Smooth muscle cell (in vitro differentiated cells): Measurements from ENCODE around the gene HNRNPC. TPM values are rescaled to one million over a fixed set of nuclear protein-coding genes. Genes with fewer than 3 reads are reported as not detected.
"Not testable (repeated sequence)": the region's sequence is repeated elsewhere in the genome, so short reads cannot be mapped to it uniquely, and the experiment has no call there.

Experiments used
- DNase-seq: peaks from one replicate; lab custom pipeline; 2025; ENCODE audit not compliant: unreplicated experiment; lab: John Stamatoyannopoulos, UW
- H2AFZ ChIP-seq: fragments of 200-600 bp; sonication (generic); 2 replicates; pipeline ENCODE4 v1.6.0; 2016; ENCODE audit warnings: antibody characterized with exemption, low read depth, mild to moderate bottlenecking
- H3F3A ChIP-seq: fragments of 200-600 bp; sonication (generic); 2 replicates; pipeline ENCODE4 v1.6.0; 2017; ENCODE audit warnings: antibody characterized with exemption, low read depth
- H3K27ac ChIP-seq: fragments of 200-600 bp; sonication (generic); 2 replicates; pipeline ENCODE4 v1.5.1; 2016; ENCODE audit warnings: low read depth, mild to moderate bottlenecking
- H3K27me3 ChIP-seq: fragments of 200-600 bp; sonication (generic); 2 replicates; pipeline ENCODE4 v1.6.1; 2016; ENCODE audit warnings: low read depth, mild to moderate bottlenecking
- H3K36me3 ChIP-seq: fragments of 200-600 bp; sonication (generic); 2 replicates; pipeline ENCODE4 v1.5.1; 2016; ENCODE audit warnings: low read depth
- H3K4me1 ChIP-seq: fragments of 200-600 bp; sonication (generic); 2 replicates; pipeline ENCODE4 v1.5.1; 2016; ENCODE audit warnings: low read depth
- H3K4me2 ChIP-seq: fragments of 200-600 bp; sonication (generic); 2 replicates; pipeline ENCODE4 v1.6.0; 2016; ENCODE audit warnings: mild to moderate bottlenecking
- H3K4me3 ChIP-seq: fragments of 200-600 bp; sonication (generic); 2 replicates; pipeline ENCODE4 v1.5.1; 2016; ENCODE audit warnings: mild to moderate bottlenecking
- H3K79me2 ChIP-seq: fragments of 200-600 bp; sonication (generic); 2 replicates; pipeline ENCODE4 v1.6.0; 2016; ENCODE audit warnings: low read depth, mild to moderate bottlenecking
- H3K9ac ChIP-seq: fragments of 200-600 bp; sonication (generic); 2 replicates; pipeline ENCODE4 v1.6.0; 2016; ENCODE audit warnings: low read depth
- H3K9me3 ChIP-seq: fragments of 200-600 bp; sonication (generic); replicated peaks from 2 replicates; pipeline ENCODE4 v1.5.1; 2016; ENCODE audit warnings: low read depth
- H4K20me1 ChIP-seq: fragments of 200-600 bp; sonication (generic); 2 replicates; pipeline ENCODE4 v1.6.0; 2016; ENCODE audit warnings: low read depth
- WGBS: methylation state at CpG from one replicate; pipeline ENCODE4 v1.1.7; 2016; ENCODE audit warnings: low lambda C conversion rate; 5-methylcytosine and 5-hydroxymethylcytosine counted together
- polyA plus RNA-seq: library from polyadenylated mRNA; unstranded; fragments of >200 nt; fragmentation: Nextera tagmentation; extraction: Ambion mirVana; gene quantifications from 2 replicates; pipeline ENCODE4 v1.2.1, GENCODE V29; 2016
- total RNA-seq: library from RNA; depleted of rRNA; stranded (reverse); fragments of >200 nt; gene quantifications from 2 replicates; pipeline ENCODE4 v1.2.3, GENCODE V29; 2014
- TF ChIP-seq, protein P1 (sequence below): fragments of 200-600 bp; sonication (generic); IDR thresholded peaks from 2 replicates; pipeline ENCODE4 v1.5.1; 2017; ENCODE audit warnings: borderline replicate concordance, mild to moderate bottlenecking, antibody characterized with exemption; ENCODE audit not compliant: insufficient read depth, poor library complexity, severe bottlenecking

Gene HNRNPC
- total and polyA plus RNA-seq, 2 experiments from 2014 or later = 408 to 514 TPM

DNA sequence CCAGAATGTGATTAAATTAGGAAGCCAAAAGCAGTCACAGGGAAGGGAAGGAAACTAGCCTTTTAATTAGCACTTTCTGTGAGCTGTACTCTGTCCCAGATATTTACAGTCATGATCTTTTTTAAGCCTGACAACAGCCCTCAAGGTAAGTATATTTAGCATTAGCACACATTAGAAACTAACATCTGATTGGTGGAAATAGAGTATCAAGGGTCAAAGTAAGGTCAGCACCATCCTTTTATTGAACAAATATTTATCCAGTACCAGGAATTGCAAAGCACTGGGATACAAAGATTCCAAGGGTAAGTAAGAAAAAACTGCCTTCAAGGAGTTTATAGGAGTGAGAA, 38.9 kb upstream of the HNRNPC start:
- Histone ChIP-seq H3K79me2 (no peaks in the 10 kb centered on the region), H3K9ac (no peak overlapping the region), H3F3A (peaks cover 7% of the 10 kb centered on the region), H3K27ac (peak overlapping the region; percentile 30), H3K9me3 (no peaks in the 10 kb centered on the region), H3K4me1 (peaks cover 4% of the 10 kb centered on the region), H2AFZ (peak overlapping the region; percentile 98), H3K4me3 (peak overlapping the region; percentile 53), H3K27me3 (peaks cover 6% of the 10 kb centered on the region), H4K20me1 (no peaks in the 10 kb centered on the region), H3K4me2 (peak overlapping the region; percentile 83), H3K36me3 (no peaks in the 10 kb centered on the region)
- DNase-seq = no peak
- TF ChIP-seq, protein P1, sequence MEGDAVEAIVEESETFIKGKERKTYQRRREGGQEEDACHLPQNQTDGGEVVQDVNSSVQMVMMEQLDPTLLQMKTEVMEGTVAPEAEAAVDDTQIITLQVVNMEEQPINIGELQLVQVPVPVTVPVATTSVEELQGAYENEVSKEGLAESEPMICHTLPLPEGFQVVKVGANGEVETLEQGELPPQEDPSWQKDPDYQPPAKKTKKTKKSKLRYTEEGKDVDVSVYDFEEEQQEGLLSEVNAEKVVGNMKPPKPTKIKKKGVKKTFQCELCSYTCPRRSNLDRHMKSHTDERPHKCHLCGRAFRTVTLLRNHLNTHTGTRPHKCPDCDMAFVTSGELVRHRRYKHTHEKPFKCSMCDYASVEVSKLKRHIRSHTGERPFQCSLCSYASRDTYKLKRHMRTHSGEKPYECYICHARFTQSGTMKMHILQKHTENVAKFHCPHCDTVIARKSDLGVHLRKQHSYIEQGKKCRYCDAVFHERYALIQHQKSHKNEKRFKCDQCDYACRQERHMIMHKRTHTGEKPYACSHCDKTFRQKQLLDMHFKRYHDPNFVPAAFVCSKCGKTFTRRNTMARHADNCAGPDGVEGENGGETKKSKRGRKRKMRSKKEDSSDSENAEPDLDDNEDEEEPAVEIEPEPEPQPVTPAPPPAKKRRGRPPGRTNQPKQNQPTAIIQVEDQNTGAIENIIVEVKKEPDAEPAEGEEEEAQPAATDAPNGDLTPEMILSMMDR = no peak

DNA sequence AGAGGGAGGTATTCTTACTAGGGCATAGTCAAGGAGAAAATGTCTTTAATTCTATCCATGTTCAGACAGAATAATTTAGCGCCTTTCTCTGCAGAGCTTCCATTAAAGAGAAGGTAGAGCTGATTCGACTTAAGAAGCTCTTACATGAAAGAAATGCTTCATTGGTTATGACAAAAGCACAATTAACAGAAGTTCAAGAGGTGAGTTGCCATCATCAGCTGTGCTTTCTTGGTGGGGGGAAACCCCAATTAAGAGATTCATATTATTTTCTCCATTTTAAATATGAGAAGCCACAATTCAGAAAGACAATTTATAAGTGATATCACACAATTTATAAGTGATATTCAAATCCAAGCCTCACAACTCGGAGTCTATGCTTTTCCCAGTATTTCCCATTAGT, 38.4 kb upstream of the HNRNPC start:
- Histone ChIP-seq H3K4me1 (peaks cover 4% of the 10 kb centered on the region), H2AFZ (peak overlapping the region; percentile 98), H3K4me3 (peak overlapping the region; percentile 53), H3K9me3 (no peaks in the 10 kb centered on the region), H4K20me1 (no peaks in the 10 kb centered on the region), H3K27me3 (peaks cover 9% of the 10 kb centered on the region), H3F3A (peaks cover 7% of the 10 kb centered on the region), H3K79me2 (no peaks in the 10 kb centered on the region), H3K9ac (no peak overlapping the region), H3K27ac (no peak overlapping the region), H3K4me2 (no peak overlapping the region), H3K36me3 (no peaks in the 10 kb centered on the region)
- WGBS = 90% methylated on average over 3 of the region's 3 CpGs
- TF ChIP-seq, protein P1 = no peak
- no peak for DNase-seq

DNA sequence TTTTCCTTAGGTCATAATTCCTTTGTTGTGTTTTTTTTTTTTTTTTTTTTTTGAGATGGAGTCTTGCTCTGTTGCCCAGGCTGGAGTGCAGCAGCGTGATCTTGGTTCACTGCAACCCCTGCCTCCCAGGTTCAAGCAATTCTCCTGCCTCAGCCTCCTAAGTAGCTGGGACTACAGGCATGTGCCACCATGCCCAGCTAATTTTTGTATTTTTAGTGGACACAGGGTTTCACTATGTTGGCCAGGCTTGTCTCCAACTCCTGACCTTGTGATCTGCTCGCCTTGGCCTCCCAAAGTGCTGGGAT, 33.5 kb upstream of the HNRNPC start:
- not testable (repeated sequence) for H3K36me3 ChIP-seq, H3K9me3 ChIP-seq, H3K4me1 ChIP-seq, DNase-seq, H3K4me2 ChIP-seq, H3K27ac ChIP-seq, H2AFZ ChIP-seq, H3K9ac ChIP-seq, H3F3A ChIP-seq, H4K20me1 ChIP-seq, H3K79me2 ChIP-seq, H3K4me3 ChIP-seq
- H3K27me3 ChIP-seq = peaks cover 36% of the 10 kb centered on the region
- WGBS = 100% methylated on average over 2 of the region's 2 CpGs

DNA sequence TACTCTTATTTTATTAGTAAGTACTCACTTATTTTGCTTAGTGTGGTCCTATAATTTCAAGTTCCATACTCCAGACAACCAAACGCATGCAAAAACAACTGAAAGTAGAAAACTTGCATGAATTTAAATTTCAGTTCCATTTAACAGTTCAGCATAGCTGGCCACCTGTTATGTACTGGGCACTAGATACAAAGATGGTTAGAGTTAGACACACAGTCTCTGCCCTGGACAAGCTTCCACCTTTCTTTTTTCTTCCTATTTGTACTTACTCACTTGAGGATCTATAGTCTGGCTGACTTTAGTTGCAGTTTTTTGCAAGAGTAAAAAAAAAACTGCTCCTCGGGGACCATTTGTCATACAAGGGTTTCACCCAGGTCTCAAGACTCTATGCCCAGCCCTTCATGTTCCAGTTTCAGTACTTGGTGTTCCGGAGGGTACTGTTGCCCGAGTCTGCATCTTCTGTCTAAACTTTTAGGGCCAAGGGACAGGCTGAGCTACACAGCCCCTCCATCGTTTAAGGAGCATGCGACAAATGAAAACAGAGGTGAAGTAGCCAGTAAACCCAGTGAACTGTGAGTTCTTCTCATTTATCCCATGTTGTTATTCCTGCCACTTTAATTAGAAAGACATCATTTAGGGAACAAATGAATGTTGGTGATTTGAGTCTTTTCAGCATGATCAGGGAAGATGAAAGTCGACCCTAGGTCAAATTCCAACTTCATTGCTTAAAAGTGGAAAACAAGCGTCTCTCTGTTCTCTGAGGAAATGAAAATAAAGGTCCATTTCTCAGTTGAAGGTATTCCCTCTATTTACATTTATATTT, 33.0 kb upstream of the HNRNPC start:
- WGBS = 93% methylated on average over 8 of the region's 8 CpGs
- H3K4me3 ChIP-seq = no peak overlapping the region
- H2AFZ ChIP-seq = no peak overlapping the region
- H3K27ac ChIP-seq = no peak overlapping the region
- H3K4me2 ChIP-seq = no peak overlapping the region
- H3K27me3 ChIP-seq = peaks cover 36% of the 10 kb centered on the region
- H3K4me1 ChIP-seq = peaks cover 7% of the 10 kb centered on the region
- DNase-seq = no peak
- H3K9me3 ChIP-seq = no peaks in the 10 kb centered on the region
- H3F3A ChIP-seq = no peaks in the 10 kb centered on the region
- H3K36me3 ChIP-seq = no peaks in the 10 kb centered on the region
- no peaks in the 10 kb centered on the region for H3K79me2 ChIP-seq
- TF ChIP-seq, protein P1 = no peak
- no peaks in the 10 kb centered on the region for H4K20me1 ChIP-seq
- H3K9ac ChIP-seq = no peak overlapping the region
